Neuronal stem cell (in vitro differentiated cells): ENCODE data around the gene KRTAP29-1.

ENCODE experiments used
- DNase-seq: peaks from one replicate; pipeline ENCODE4 v3.0.0-alpha.2; 2013; ENCODE audit warnings: low spot score
- H2AFZ ChIP-seq: one replicate; pipeline ENCODE4 v1.6.1; 2013; ENCODE audit warnings: mild to moderate bottlenecking, low read length, inconsistent platforms
- H2AK5ac ChIP-seq: 2 replicates; pipeline ENCODE4 v1.6.1; 2013; ENCODE audit warnings: low read depth, mild to moderate bottlenecking, inconsistent platforms, low read length, moderate library complexity, mixed read lengths
- H2BK120ac ChIP-seq: 2 replicates; pipeline ENCODE4 v1.6.1; 2013; ENCODE audit warnings: low read depth, mild to moderate bottlenecking, inconsistent platforms, low read length, moderate library complexity, mixed read lengths
- H2BK12ac ChIP-seq: one replicate; pipeline ENCODE4 v1.6.1; 2013; ENCODE audit warnings: low read length, inconsistent platforms
- H2BK15ac ChIP-seq: 2 replicates; pipeline ENCODE4 v1.6.1; 2013; ENCODE audit warnings: mild to moderate bottlenecking, low read length, inconsistent platforms, mixed read lengths
- H2BK5ac ChIP-seq: one replicate; pipeline ENCODE4 v1.6.1; 2013; ENCODE audit warnings: inconsistent platforms, mild to moderate bottlenecking, low read length, moderate library complexity
- H3K14ac ChIP-seq: one replicate; pipeline ENCODE4 v1.6.1; 2013; ENCODE audit warnings: low read length, inconsistent platforms
- H3K18ac ChIP-seq: 2 replicates; pipeline ENCODE4 v1.6.1; 2013; ENCODE audit warnings: low read length, inconsistent platforms
- H3K23ac ChIP-seq: 2 replicates; pipeline ENCODE4 v1.6.1; 2013; ENCODE audit warnings: low read depth, mild to moderate bottlenecking, mixed read lengths, low read length, inconsistent platforms; ENCODE audit not compliant: poor library complexity
- H3K27ac ChIP-seq: replicated peaks from 3 replicates; pipeline ENCODE4 v1.5.1; 2013; ENCODE audit warnings: low read length, inconsistent platforms
- H3K27me3 ChIP-seq, 3 experiments: 2 replicates each; pipeline ENCODE4 v1.6.1; 2013; ENCODE audit warnings: low read length in 3 of 3, mild to moderate bottlenecking in 2 of 3, inconsistent platforms in 1 of 3, low read depth in 1 of 3, mixed read lengths in 1 of 3, moderate library complexity in 1 of 3; ENCODE audit not compliant: control insufficient read depth in 3 of 3, insufficient read depth in 3 of 3
- H3K36me3 ChIP-seq, 2 donors: replicated peaks in 1 of 2; 2 replicates each; pipeline ENCODE4 v1.6.1; 2013; ENCODE audit warnings: low read length in 2 of 2; ENCODE audit not compliant: control insufficient read depth in 2 of 2, insufficient read depth in 2 of 2
- H3K4ac ChIP-seq: 2 replicates; pipeline ENCODE4 v1.6.1; 2013; ENCODE audit warnings: inconsistent platforms, mild to moderate bottlenecking, low read length, moderate library complexity
- H3K4me1 ChIP-seq, 2 donors: 1 replicate in 1 of 2; 2 replicates in 1 of 2; pipeline ENCODE4 v1.6.1; 2013; ENCODE audit warnings: low read length in 2 of 2, low read depth in 1 of 2; ENCODE audit not compliant: control insufficient read depth in 2 of 2, insufficient read depth in 1 of 2
- H3K4me2 ChIP-seq: one replicate; pipeline ENCODE4 v1.6.1; 2013; ENCODE audit warnings: mild to moderate bottlenecking, low read length, inconsistent platforms; ENCODE audit not compliant: insufficient read depth, poor library complexity, severe bottlenecking
- H3K4me3 ChIP-seq, 2 donors: 2 replicates each; pipeline ENCODE4 v1.5.1; 2013; ENCODE audit warnings: low read length in 2 of 2, mild to moderate bottlenecking in 2 of 2, inconsistent platforms in 1 of 2, moderate library complexity in 1 of 2
- H3K79me1 ChIP-seq: one replicate; pipeline ENCODE4 v1.6.1; 2013; ENCODE audit warnings: low read depth, mild to moderate bottlenecking, inconsistent platforms, low read length, moderate library complexity
- H3K9ac ChIP-seq: one replicate; pipeline ENCODE4 v1.6.1; 2013; ENCODE audit warnings: mild to moderate bottlenecking, low read depth, low read length, inconsistent platforms; ENCODE audit not compliant: poor library complexity
- H3K9me3 ChIP-seq, 2 donors: replicated peaks in 1 of 2; 2 replicates each; pipeline versions ENCODE3 to v1.6.1; 2013; ENCODE audit warnings: low read length in 2 of 2, mild to moderate bottlenecking in 2 of 2, inconsistent platforms in 1 of 2, low read depth in 1 of 2, mixed read lengths in 1 of 2, moderate library complexity in 1 of 2; ENCODE audit not compliant: control insufficient read depth in 2 of 2, insufficient read depth in 1 of 2
- H4K8ac ChIP-seq: one replicate; pipeline ENCODE4 v1.6.1; 2013; ENCODE audit warnings: low read depth, mild to moderate bottlenecking, inconsistent platforms, low read length, moderate library complexity
- H4K91ac ChIP-seq: one replicate; pipeline ENCODE4 v1.6.1; 2013; ENCODE audit warnings: low read length, low read depth, mild to moderate bottlenecking, inconsistent platforms; ENCODE audit not compliant: poor library complexity
- WGBS, 2 donors: extraction: QIAGEN DNeasy Blood & Tissue Kit; methylation state at CpG; one replicate each; pipeline ENCODE4 v1.1.7; 2013; ENCODE audit warnings: missing lambda C conversion rate in 2 of 2, mixed read lengths in 1 of 2; ENCODE audit not compliant: insufficient read length in 2 of 2, insufficient replicate concordance in 1 of 2; ENCODE audit errors: extremely low coverage in 2 of 2; 5-methylcytosine and 5-hydroxymethylcytosine counted together

The KRTAP29-1 gene

GRCh38 chr17:41324180-41325075 is 21.8 kb upstream of the KRTAP29-1 start:
- peak; percentile 12 for DNase-seq
- WGBS, 2 donors: no CpG with 5 or more reads among the region's 16 CpGs
- no peak overlapping the region for H4K91ac ChIP-seq
- H3K79me1 ChIP-seq: no peaks in the 10 kb centered on the region
- no peak overlapping the region for H2BK15ac ChIP-seq
- H3K4me2 ChIP-seq: no peak overlapping the region
- no peak overlapping the region for H2BK120ac ChIP-seq
- no peak overlapping the region for H3K27ac ChIP-seq
- H3K27me3 ChIP-seq: no peaks in the 10 kb centered on the region
- no peak overlapping the region for H2AFZ ChIP-seq
- no peaks in the 10 kb centered on the region for H3K4me1 ChIP-seq
- H3K9ac ChIP-seq: no peak overlapping the region
- H2AK5ac ChIP-seq: peak overlapping the region; percentile 91
- H3K4me3 ChIP-seq: no peak overlapping the region
- H3K36me3 ChIP-seq: no peaks in the 10 kb centered on the region
- no peaks in the 10 kb centered on the region for H3K9me3 ChIP-seq
- H3K14ac ChIP-seq: no peak overlapping the region
- H3K23ac ChIP-seq: no peak overlapping the region
- H2BK12ac ChIP-seq: peak overlapping the region; percentile 85
- H2BK5ac ChIP-seq: no peak overlapping the region
- no peak overlapping the region for H3K4ac ChIP-seq
- no peak overlapping the region for H4K8ac ChIP-seq
- peak overlapping the region; percentile 79 for H3K18ac ChIP-seq

DNA sequence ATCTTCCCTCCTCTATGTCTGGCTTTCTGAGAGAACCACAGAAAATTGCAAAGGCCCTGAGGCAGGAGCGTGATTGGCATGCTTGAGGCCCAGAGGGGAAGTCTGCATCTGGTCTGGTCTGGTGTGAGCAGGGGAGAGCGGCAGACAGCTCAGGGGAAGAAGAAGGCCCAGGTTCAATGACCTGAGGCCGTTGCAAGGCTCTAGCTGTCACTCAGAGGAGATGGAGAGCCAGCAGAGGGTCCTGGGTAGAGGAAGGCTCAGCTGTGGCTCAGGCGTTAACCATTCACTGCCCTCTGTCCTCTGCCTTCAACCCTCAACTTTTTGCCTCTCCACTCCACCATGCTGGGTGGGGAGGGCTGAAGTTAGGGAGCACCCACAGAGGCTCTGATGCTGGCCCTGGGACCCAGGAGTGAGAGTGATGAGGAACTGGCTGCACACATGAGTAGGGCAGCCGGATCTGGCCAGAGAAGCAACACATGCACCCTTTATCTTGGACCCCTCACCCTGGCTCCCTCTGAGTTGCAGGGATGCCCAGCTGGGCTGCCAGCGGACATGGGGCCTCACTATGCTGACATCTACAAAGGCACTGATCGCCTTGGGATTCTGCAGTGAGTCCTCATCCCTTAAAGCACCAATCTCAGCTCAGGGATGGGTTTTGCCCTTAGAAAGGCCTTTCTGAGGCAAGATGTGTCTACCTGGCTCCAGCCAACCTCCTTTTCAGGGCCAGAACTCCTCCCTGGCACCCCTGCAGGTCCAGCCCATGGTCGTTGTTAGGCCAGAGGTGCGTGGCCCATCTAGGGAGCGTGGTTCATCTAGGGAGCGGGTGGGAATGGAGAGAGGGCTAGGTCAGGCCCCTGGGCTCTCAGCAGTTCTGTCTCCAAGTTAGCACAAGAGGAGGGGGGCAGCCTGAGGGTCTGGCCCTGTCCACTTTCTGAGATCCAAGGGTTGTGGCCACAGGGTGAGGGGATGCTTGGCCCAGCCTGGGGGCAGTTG is 20.5 kb upstream of the KRTAP29-1 start:
- Histone ChIP-seq H3K4me3 (no peak overlapping the region), H3K4me2 (no peak overlapping the region), H3K27me3 (no peaks in the 10 kb centered on the region), H3K27ac (no peak overlapping the region), H3K9ac (no peak overlapping the region), H4K8ac (no peak overlapping the region), H2AFZ (no peak overlapping the region), H2BK120ac (no peak overlapping the region), H3K4me1 (no peaks in the 10 kb centered on the region), H3K23ac (no peak overlapping the region), H3K4ac (no peak overlapping the region), H2BK12ac (peak overlapping the region; percentile 44), H3K9me3 (no peaks in the 10 kb centered on the region), H4K91ac (no peak overlapping the region), H2AK5ac (peak overlapping the region; percentile 80), H3K36me3 (no peaks in the 10 kb centered on the region), H3K14ac (no peak overlapping the region), H2BK5ac (peak overlapping the region; percentile 59), H3K79me1 (no peaks in the 10 kb centered on the region), H2BK15ac (peak overlapping the region; percentile 10), H3K18ac (peak overlapping the region; percentile 70)
- no CpG with 5 or more reads among the region's 11 CpGs for WGBS, 2 donors
- DNase-seq: no peak

DNA sequence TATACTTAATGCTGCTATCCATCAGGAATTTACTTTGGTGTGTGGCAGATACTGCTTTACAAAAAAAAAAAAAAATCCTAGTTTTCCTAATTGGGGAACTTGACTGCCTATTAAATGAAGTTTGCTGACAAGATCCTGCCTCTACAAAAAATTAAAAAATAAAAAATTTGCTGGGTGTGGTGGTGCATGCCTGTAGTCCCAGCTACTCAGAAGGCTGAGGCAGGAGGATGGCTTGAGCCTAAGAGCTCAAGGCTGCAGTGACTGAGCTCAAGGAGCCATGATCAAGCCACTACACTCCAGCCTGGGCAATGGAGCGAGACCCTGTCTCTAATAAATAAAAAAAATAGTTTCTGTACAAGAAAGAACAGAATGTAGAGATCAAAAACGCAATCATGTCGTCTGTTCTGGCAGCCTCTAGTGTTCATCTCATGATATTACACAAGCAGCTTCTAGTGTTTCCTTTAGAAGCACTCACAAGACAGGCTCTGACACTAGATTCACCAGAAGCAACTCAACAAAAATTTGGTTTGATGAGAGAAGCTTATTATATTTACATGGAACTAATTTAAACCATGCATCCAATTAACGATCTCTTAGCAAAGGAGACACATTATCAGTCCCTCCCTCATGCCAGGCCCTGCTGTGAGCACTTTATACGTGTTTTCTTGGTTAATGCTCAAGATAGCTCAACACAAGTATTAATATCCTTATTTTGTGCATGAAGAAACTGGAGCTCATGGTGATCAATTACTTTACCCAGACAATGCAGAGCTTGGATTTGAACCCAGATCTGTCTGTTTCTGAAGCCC is 19.6 kb upstream of the KRTAP29-1 start:
- Histone ChIP-seq H4K8ac (no peak overlapping the region), H2BK15ac (no peak overlapping the region), H3K27ac (no peak overlapping the region), H3K79me1 (no peaks in the 10 kb centered on the region), H2AFZ (no peak overlapping the region), H3K9me3 (no peaks in the 10 kb centered on the region), H3K23ac (no peak overlapping the region), H4K91ac (no peak overlapping the region), H2BK5ac (no peak overlapping the region), H3K36me3 (no peaks in the 10 kb centered on the region), H3K4me1 (no peaks in the 10 kb centered on the region), H3K4me2 (no peak overlapping the region), H3K18ac (no peak overlapping the region), H3K27me3 (no peaks in the 10 kb centered on the region), H2BK120ac (no peak overlapping the region), H3K4me3 (no peak overlapping the region), H3K4ac (no peak overlapping the region), H3K9ac (no peak overlapping the region), H2BK12ac (no peak overlapping the region), H3K14ac (no peak overlapping the region), H2AK5ac (no peak overlapping the region)
- DNase-seq: peak; percentile 18
- no CpG with 5 or more reads among the region's 5 CpGs for WGBS, 2 donors
